Psoas muscle (tissue), 8 donors: ENCODE measurements around the gene IKZF5. TPM values are rescaled to one million over a fixed set of nuclear protein-coding genes. Genes with fewer than 3 reads are reported as not detected.

ENCODE experiments used
- ATAC-seq, 4 donors: fragments of 200-7000 bp; cut with Tn5 transposase; one replicate each; pipeline ENCODE4 v1.9.1; 2020; ENCODE audit warnings: moderate library complexity in 3 of 4, mild to moderate bottlenecking in 2 of 4
- DNase-seq, 2 donors: peaks; one replicate each; pipeline ENCODE4 v3.0.0-alpha.2; 2020
- H3K27ac ChIP-seq: fragments of 200-600 bp; one replicate; pipeline ENCODE4 v1.8.0; 2022
- H3K27me3 ChIP-seq, 3 donors: fragments of 200-600 bp in 1 of 3; one replicate each; pipeline versions ENCODE4 v1.6.1 to v1.8.0; 2013 to 2022; ENCODE audit warnings: low read length in 2 of 3, mild to moderate bottlenecking in 2 of 3, moderate library complexity in 1 of 3; ENCODE audit not compliant: insufficient read depth in 3 of 3
- H3K36me3 ChIP-seq, 2 donors: fragments of 200-600 bp in 1 of 2; one replicate each; pipeline versions ENCODE4 v1.6.1 to v1.8.0; 2013 to 2022; ENCODE audit warnings: low read depth in 1 of 2, mild to moderate bottlenecking in 1 of 2, moderate library complexity in 1 of 2; ENCODE audit not compliant: insufficient read depth in 1 of 2
- H3K4me1 ChIP-seq: fragments of 200-600 bp; one replicate; pipeline ENCODE4 v1.8.0; 2022
- H3K4me3 ChIP-seq: fragments of 200-600 bp; one replicate; pipeline ENCODE4 v1.8.0; 2022; ENCODE audit warnings: mild to moderate bottlenecking
- H3K9me3 ChIP-seq: fragments of 200-600 bp; one replicate; pipeline ENCODE4 v1.8.0; 2022
- CTCF ChIP-seq: fragments of 200-600 bp; IDR thresholded peaks from one replicate; pipeline ENCODE4 v1.8.0; 2022; ENCODE audit warnings: antibody characterized with exemption
- WGBS, 3 donors: extraction: QIAGEN DNeasy Blood & Tissue Kit; methylation state at CpG; one replicate each; pipeline versions ENCODE4 v1.1.6 to v1.1.7; 2013; 5-methylcytosine and 5-hydroxymethylcytosine counted together
- intact Hi-C, 2 donors: fragments of 100-400 bp; cut with DNase I; formaldehyde crosslinking; loops; one replicate each; pipeline versions ENCODE4 v1.11.0 to v1.14.2; 2022
- polyA plus RNA-seq, 3 donors: library from polyadenylated mRNA; stranded (reverse); fragments of 200-250 nt; gene quantifications; one replicate each; pipeline ENCODE4 v1.2.3, GENCODE V29; 2013
- total RNA-seq, 4 donors: library from RNA; stranded (reverse); fragmentation: NEBNext Ultra II Directional in 2 of 4; extraction: Animal tissue kit (Norgen Biotek cat#: 25700) in 2 of 4; gene quantifications; one replicate each; pipeline versions ENCODE4 v1.2.1 to v1.2.4, GENCODE V29; 2021 to 2023
- donor health status: healthy with polysubstance abuse.
- donor health status: DM: no; HTN: no; CAD: no; lungs with moderate emphysema.
- donor health status: Bipolar disorder and iron deficiency.
- donor health status: healthy.
- donor health status: DM: yes; HTN: yes; CAD: no.
- donor health status: DM: no; HTN: no; CAD: no.
- donor health status: DM: no; HTN: no; CAD: no.
- donor health status: DM: yes; HTN: yes; CAD: no.

Gene IKZF5
- total and polyA plus RNA-seq, 7 donors = 4.9 to 20.1 (median 11.2) TPM

DNA sequence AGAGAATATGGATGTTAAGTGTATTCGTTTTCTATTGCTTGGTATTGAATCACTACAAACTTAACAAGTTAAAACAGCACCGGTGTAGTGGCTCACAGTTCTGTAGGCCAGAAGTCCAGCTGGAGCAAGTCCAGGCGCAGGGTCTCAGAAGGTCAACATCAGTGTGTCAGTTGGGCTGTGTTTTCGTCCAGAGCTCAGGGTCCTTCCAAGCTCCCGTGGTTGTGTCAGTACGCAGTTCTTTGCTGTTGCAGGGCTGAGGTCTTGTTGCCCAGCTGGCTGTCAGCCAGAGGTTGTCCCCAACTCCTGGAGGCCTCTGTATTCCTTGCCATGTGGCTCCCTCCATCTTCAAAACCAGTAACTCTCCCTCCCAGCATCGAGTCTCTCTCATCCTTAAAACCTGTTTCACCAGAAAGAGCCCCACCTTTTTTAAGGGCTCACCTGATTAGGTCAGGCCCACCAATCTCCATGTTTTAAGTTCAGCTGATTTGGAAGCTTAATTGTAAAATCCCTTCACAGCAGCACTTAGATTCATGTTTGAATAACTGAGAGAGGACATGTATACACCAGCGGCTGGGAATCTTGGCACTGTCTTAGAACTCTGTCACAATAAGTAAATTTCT lies 27.0 kb upstream of the IKZF5 start:
- Histone ChIP-seq H3K4me1 (no peaks in the 10 kb centered on the region), H3K27ac (no peak overlapping the region), H3K9me3 (no peaks in the 10 kb centered on the region), H3K36me3 (peaks cover 2 to 30% of the 10 kb centered on the region in 2 donors), H3K27me3 (no peaks in the 10 kb centered on the region), H3K4me3 (no peak overlapping the region)
- no peak for TF ChIP-seq CTCF
- WGBS, 3 donors = 84 to 97% (median 89%) methylated on average over 8 of the region's 8 CpGs
- no peak for ATAC-seq
- intact Hi-C loops = no loop called here
- no peak for DNase-seq

- no peaks in the 10 kb centered on the region for H3K4me1 ChIP-seq
- no peak for ATAC-seq
- TF ChIP-seq CTCF = no peak
- H3K27ac ChIP-seq = no peak overlapping the region
- no peaks in the 10 kb centered on the region for H3K27me3 ChIP-seq
- H3K9me3 ChIP-seq = no peaks in the 10 kb centered on the region
- DNase-seq = no peak
- H3K36me3 ChIP-seq = peaks cover 2 to 30% of the 10 kb centered on the region in 2 donors
- intact Hi-C loops = no loop called here
- no peak overlapping the region for H3K4me3 ChIP-seq
Observed at GRCh38 chr10:123034332-123034731, 25.7 kb upstream of the IKZF5 start.

- H3K27ac ChIP-seq = no peak overlapping the region
- no peaks in the 10 kb centered on the region for H3K27me3 ChIP-seq
- ATAC-seq (no peak), DNase-seq (no peak)
- no peaks in the 10 kb centered on the region for H3K4me1 ChIP-seq
- H3K4me3 ChIP-seq = no peak overlapping the region
- no peak for TF ChIP-seq CTCF
- intact Hi-C loops = no loop called here
- 42 to 72% (median 58%) methylated on average over 1 of the region's 1 CpG for WGBS, 3 donors
- no peaks in the 10 kb centered on the region for H3K9me3 ChIP-seq
- H3K36me3 ChIP-seq = peaks cover 0 to 17% of the 10 kb centered on the region in 2 donors
Observed at GRCh38 chr10:123031124-123031523, 22.5 kb upstream of the IKZF5 start.

DNA sequence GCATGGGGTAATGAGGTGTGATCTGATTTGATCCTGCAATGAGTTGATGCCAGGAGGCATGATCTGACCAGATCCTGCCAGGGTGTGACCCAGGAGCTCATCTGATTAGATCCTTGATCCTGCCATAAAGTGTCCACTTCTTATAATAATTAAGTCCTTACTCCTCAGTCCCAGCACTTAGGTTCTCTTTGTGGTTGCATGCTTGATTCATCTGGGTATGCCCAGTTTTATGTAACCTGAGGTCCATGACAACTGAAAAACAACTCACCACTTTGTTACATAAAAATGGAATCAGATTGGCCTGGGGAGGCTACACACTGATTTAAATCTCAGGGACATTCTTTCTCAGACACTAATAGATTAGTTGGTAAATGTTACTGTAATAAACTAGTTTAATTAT lies 19.3 kb upstream of the IKZF5 start:
- Histone ChIP-seq H3K4me3 (no peak overlapping the region), H3K4me1 (no peaks in the 10 kb centered on the region), H3K27ac (no peak overlapping the region), H3K9me3 (no peaks in the 10 kb centered on the region), H3K36me3 (no peaks in the 10 kb centered on the region), H3K27me3 (no peaks in the 10 kb centered on the region)
- intact Hi-C loops = no loop called here
- ATAC-seq (no peak), DNase-seq (no peak)
- no peak for TF ChIP-seq CTCF

GRCh38 chr10:123026302-123026701 lies 17.7 kb upstream of the IKZF5 start:
- Histone ChIP-seq H3K27ac (no peak overlapping the region), H3K27me3 (no peaks in the 10 kb centered on the region), H3K36me3 (no peaks in the 10 kb centered on the region), H3K4me3 (no peak overlapping the region), H3K9me3 (no peaks in the 10 kb centered on the region), H3K4me1 (no peaks in the 10 kb centered on the region)
- intact Hi-C loops = no loop called here
- 41 to 61% (median 47%) methylated on average over 1 of the region's 1 CpG for WGBS, 3 donors
- TF ChIP-seq CTCF = no peak
- no peak for DNase-seq
- ATAC-seq = no peak
